Activated CD8-positive, alpha-beta memory T cell treated with anti-CD3 and anti-CD28 coated beads for 24 hours (primary cell): ENCODE results near the gene RSPH1.

Source experiments
- DNase-seq: peaks from one replicate; pipeline ENCODE4 v3.0.0-alpha.2; 2020

The RSPH1 gene

GRCh38 chr21:42531771-42532170 is 35.7 kb upstream of the RSPH1 start:
- DNase-seq: no peak

GRCh38 chr21:42530167-42530518 is 34.1 kb upstream of the RSPH1 start:
- DNase-seq: peak; percentile 54

- DNase-seq: peak; percentile 77
Measured at GRCh38 chr21:42527489-42528158, 31.6 kb upstream of the RSPH1 start.

- DNase-seq: peak; percentile 56
Measured at GRCh38 chr21:42527127-42527488, 31.1 kb upstream of the RSPH1 start.

GRCh38 chr21:42526379-42526727 is 30.3 kb upstream of the RSPH1 start:
- no peak for DNase-seq

GRCh38 chr21:42525676-42526378 is 29.8 kb upstream of the RSPH1 start:
- no peak for DNase-seq

- no peak for DNase-seq
Measured at GRCh38 chr21:42525029-42525581, 29.1 kb upstream of the RSPH1 start.

- peak; percentile 75 for DNase-seq
Measured at GRCh38 chr21:42524341-42525028, 28.5 kb upstream of the RSPH1 start.

GRCh38 chr21:42523941-42524340 is 27.9 kb upstream of the RSPH1 start:
- no peak for DNase-seq

GRCh38 chr21:42523211-42523610 is 27.2 kb upstream of the RSPH1 start:
- no peak for DNase-seq

- DNase-seq: no peak
Measured at GRCh38 chr21:42522771-42523170, 26.7 kb upstream of the RSPH1 start.

GRCh38 chr21:42522271-42522670 is 26.2 kb upstream of the RSPH1 start:
- no peak for DNase-seq

GRCh38 chr21:42521805-42522204 is 25.8 kb upstream of the RSPH1 start:
- DNase-seq: no peak

GRCh38 chr21:42521384-42521783 is 25.4 kb upstream of the RSPH1 start:
- DNase-seq: no peak

- no peak for DNase-seq
Measured at GRCh38 chr21:42520628-42521253, 24.7 kb upstream of the RSPH1 start.

GRCh38 chr21:42518626-42519025 is 22.6 kb upstream of the RSPH1 start:
- no peak for DNase-seq

GRCh38 chr21:42518215-42518614 is 22.2 kb upstream of the RSPH1 start:
- DNase-seq: no peak

GRCh38 chr21:42515708-42516502 is 19.9 kb upstream of the RSPH1 start:
- DNase-seq: peak; percentile 52

- DNase-seq: no peak
Measured at GRCh38 chr21:42514883-42515228, 18.8 kb upstream of the RSPH1 start.

GRCh38 chr21:42513985-42514882 is 18.2 kb upstream of the RSPH1 start:
- peak; percentile 88 for DNase-seq

GRCh38 chr21:42513151-42513984 is 17.3 kb upstream of the RSPH1 start, which contains the start of gene SLC37A1:
Gene SLC37A1, plus strand, starts transcription at chr21:42513852. Its CDS starts 4,603 bp downstream, at chr21:42518455.
- DNase-seq: peak; percentile 81
